HG03045 (cell line): ENCODE results near the gene FAM234B.
"Not testable (repeated sequence)": the region's sequence is repeated elsewhere in the genome, so short reads cannot be mapped to it uniquely, and the experiment has no call there.

Experiments used
- ATAC-seq: cut with Tn5 transposase; IDR thresholded peaks from one replicate; pipeline ENCODE4 v1.9.1; 2021; ENCODE audit warnings: mild to moderate bottlenecking, moderate library complexity; ENCODE audit not compliant: unreplicated experiment

FAM234B gene

DNA sequence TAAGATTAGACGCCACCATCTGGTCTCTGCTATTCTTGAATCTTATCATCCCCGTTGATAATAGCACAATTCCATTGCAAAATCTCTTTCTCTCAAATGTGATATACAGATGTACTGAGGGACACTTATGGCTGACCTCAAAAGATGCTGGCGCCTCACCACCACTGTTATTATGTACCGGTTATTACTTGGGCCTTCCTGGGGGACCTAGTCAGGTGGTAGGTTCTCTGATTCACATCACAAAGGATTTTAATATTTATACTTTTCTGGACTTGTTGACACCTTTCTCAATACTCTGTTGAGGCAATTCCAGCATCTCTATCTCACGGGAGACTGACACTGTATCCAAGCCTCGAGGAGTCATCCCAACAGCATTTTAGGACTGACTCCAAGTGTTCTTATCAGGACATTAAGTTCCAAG lies 21.3 kb upstream of the FAM234B start:
- no peak for ATAC-seq

DNA sequence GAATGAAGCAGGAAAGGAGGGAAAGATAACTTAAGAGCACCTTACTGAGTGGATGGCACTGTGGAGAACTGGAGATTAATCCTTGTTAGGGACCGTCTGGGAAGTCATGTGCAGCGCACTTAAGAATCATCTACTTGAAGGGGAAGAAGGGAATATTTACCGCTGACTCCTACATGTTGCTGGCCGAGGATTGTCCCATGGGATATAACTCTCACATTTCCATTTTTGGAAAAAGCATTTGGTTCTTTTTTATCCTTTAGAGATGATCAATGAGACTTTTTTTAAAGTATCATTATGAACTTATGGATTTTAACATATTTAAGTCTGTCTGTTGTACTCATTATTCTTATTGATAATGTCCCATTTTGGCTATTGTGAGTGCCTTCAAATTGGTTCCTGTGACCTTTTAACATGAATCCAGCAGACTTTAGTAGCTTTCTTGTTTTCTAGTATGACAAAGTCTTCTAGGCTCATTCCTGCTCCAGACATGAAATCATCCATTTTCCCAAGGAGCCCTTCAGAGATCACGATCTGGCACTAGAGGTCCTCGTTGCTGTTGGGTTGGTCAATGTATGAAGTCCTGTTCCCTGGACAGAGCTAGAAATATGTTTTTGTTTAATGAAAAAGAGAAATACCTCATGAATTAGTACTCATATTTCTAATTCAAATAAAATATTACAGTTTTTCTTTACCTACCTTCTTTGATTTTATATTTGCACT lies 20.2 kb upstream of the FAM234B start:
- no peak for ATAC-seq

DNA sequence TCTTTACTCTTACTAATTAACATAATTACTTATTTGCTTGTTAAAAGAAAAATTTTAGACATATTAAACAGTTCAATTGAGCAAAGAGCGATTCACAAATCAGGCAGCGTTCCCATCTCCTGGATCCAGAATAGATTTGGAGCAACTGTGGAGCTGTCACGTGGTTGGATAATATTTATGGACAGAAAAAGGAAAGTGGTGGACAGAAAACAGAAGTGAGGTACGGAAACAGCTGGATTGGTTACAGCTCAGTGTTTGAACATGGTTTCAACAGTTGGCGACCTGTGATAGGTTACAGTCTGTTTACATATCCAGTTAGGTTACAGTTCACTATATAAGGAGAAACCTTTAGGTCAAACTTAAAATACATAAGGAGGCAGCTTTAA lies 19.7 kb upstream of the FAM234B start:
- ATAC-seq: no peak

DNA sequence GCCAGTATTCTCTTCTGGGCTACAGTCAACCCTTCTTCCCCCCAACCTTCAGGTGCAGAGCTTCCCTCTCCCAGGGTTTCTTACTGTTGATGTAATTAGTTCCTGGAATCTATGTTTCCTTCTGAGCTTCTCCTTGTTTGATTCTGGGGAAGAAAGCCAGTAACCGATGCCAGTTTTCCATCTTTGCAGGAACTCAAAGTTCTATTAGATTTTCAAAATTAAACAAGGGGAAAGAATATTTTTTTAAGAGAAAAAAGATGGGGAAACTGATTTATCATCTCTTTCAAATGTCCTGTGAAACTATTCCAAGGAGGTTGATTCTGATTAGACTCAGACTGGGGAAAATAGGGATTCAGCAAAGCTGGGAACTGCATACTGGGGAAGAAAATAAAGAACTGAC lies 17.9 kb upstream of the FAM234B start:
- ATAC-seq: no peak

DNA sequence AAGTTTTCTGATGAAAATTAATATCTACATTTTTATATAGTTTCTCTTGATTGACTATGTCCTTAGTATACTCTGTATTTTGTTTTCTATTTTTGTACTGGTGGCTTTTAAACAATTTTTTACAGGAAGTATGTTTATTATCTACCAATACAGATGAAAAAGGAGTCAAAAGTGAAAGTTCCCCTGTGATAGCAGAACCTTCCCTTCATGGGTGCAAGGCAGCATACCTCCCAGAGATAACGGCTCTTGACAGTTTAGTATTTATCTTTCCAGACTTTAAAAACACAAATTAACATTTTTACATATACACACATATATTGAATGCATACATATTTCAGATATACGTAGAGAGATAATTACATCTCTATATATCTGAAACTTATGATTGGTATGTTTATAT lies 17.1 kb upstream of the FAM234B start:
- ATAC-seq: no peak

DNA sequence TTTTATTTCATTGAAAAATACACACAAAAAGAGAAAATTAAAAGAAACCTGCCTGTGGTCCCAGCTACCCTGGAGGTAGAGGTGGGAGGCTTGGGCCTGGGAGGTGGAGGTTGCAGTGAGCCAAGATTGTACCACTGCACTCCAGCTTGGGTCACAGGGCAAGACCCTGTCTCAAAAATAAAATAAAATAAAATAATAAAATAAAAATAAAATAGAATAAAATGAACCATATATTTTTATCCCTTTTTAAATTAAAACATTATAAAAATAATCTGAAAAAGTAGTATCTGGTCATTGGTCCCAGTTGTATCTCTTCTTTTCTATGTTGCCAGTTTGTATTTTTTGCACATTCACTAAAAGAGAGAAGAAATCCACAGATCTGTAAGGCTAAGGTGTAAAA lies 16.7 kb upstream of the FAM234B start:
- ATAC-seq: no peak

DNA sequence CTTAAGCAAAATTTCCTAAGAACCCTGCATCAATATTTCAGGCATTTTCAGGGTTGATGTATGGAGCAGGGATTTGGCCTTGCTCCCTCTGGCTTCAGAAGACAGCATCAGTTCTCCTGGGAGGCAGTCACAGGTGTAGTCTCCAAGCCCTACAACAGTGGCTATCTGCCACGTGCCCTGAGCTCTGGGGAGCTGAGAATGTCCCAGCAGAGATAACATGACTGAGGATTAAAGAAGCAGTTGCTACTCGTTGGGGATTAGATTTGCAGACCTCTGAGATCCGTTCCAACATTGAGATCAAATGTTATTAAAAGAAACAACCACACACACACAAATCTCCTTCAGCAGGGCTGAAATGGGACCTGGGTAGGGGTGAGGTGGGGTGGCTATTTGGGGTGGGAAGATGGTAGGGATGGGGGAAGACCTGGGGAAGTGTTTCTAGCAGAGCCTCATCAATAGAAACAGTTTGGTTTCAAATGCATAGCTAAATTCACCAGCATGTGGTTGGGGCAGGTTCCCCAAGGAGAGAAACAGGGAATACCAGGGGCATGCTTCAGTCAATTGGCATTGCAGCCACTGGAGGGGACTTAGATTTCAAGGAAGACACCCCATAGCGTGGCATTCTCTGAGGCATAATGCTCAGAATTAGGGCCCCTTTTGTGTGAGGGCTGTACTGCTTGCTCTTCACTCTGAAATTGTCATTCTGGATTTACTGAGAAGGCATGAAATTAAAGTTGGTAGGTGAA lies 15.2 kb upstream of the FAM234B start:
- no peak for ATAC-seq

DNA sequence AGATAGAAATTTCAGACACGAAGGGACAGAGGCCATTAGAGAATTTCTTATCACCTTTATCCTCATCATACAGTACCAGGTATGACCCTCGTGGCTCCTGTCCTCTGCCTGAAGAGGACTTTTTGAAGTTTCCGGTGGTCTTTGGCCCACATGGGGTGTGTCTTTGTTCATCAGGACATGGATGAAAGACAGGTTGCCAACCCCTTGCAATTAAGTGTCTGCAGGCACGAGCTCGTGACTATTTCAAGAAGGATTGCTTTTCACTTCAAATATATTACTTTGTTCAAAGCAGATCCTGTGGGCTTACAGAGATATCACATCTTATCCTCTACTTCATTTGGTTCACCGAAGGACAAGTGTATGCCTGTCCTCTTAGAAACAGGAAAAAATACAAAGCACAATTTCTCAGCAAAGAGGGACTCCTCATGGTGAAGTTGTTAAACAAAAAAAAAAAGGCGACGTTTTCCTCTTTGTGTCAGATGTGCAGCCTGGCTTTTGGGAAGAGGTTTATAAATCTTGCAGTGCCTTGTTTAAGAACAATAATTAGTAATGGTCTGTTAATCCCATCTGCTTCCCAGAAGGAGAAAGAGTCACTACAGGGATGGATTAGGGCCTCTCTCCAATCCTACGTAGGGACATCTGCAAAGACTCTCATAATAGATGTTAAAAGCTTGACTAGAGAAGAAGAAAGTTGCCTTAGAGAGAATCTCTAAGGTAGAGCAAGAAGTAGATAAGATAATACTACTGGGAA lies 13.5 kb upstream of the FAM234B start:
- ATAC-seq: no peak

DNA sequence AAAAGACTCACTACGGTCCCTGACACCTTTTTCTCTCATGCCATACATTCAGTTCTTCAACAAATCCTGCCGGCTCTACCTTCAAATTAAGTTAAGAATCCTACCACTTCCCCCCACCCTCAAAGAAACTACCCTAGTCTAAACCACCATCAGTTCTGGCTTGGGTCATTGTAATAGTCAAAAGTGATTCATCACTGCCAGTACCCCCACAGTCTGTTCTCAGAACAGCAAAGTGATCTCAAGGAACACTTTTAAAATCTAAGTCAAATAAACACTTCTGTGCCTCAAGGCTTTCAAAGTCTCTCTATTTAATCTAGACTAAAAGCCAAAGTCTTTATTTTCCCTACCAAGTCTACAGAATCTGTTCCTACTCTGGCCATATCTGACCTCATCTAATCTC lies 12.0 kb upstream of the FAM234B start:
- no peak for ATAC-seq

DNA sequence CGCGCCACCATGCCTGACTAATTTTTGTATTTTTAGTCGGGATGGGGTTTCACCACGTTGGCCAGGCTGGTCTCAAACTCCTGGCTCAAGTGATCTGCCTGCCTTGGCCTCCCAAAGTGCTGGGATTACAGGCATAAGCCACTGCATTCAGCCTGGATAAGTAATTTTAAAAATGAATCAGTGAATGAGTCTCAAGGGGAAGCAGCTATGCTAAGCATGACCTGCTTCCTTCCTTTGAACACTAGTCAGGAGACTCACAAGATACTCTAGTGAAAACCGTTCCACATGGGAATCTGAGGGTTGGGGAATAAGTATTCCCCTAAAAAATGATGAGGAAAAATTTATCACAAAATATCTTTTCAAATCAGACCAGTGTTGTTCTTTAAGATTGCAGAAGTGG lies 10.7 kb upstream of the FAM234B start:
- ATAC-seq: no peak

DNA sequence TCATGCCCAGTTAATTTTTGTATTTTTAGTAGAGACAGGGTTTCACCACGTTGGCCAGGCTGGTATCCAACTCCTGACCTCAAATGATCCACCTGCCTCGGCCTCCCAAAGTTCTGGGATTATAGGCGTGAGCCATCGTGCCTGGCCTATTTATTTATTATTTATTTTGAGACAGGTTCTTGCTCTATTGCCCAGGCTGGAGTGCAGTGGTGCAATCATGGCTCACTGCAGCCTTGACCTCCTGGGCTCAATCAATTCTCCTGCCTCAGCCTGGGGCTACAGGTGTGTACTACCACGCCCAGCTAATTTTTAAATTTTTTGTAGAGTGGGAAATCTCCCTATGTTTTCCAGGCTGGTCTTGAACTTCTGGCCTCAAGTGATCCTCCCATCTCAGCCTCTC lies 8.8 kb upstream of the FAM234B start:
- ATAC-seq: not testable (repeated sequence)

DNA sequence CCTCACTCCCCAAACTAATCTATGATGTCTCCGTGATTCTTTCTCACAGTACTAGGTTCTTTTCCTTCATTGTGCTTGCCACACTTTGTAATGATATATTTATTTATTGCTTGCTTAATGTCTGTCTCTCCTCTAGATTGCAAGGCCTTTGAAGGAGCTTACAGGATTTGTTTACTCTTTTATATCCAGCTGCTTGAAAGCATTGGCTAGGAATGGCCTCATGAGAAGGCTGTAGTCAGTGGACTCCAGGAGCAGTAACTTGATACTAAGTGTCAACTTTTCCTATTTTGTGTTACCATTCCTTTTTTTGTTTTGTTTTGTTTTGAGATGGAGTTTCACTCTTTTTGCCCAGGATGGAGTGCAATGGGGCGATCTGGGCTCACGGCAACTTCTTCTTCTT lies 7.3 kb upstream of the FAM234B start:
- no peak for ATAC-seq

DNA sequence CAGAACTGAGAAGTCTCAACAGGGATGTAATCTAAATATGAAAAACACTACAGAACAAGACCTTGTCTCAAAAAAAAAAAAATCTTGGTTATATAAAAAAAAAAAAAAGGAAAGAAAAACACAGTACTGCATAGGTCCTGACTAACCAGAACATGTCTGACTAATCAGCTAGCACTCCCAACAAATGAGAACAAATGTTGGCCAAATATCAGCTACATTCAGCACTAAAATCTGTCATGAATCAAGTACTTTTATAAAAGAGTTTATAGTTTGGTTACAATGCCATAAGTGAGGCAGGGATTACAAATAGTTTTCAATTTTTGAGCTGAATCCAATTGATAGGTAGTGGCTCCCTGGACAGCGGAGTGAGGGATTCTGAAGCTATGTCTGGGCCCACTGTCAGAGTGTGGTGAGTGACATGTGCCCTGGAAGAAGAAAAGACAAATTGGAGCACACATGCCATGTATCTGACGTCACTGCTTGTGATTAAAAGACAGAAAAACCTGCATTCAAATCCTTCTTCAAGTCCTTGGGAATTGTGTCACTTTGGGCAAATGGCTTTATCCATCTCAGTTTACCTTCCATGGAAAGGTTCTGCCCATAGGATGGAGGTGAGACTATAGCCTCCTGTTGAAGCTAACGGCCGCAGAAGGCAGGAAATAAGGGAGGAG lies 5.6 kb upstream of the FAM234B start:
- ATAC-seq: no peak

DNA sequence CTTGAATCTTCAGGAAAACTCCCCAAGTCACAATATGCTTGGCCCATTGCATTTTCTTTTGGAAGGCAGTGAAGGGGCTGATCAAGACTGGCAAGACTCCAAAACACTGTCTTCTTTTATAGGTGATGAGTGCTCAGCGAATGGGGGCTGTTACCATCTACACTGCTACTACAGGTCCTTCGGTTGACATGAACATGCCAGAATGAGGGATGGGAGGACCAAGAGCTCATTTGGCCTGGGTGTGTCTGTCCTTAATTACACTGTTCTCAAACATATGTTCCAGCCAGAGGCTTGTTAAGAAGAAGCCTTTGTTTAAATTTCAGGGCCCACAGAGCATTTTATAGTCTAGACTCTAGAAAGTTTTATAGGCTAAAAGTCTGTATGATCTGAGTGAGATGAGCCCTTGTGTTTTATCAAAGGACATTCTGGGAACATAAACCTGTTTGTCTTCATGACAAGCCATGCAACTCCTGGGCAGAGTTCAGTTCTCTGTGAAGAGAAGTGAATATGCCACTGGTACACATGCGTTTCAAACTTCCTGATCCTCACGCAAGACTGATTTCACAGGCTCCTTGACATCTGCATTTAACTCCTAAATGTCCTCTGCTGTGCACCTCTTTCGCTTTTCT lies 4.7 kb upstream of the FAM234B start:
- no peak for ATAC-seq

DNA sequence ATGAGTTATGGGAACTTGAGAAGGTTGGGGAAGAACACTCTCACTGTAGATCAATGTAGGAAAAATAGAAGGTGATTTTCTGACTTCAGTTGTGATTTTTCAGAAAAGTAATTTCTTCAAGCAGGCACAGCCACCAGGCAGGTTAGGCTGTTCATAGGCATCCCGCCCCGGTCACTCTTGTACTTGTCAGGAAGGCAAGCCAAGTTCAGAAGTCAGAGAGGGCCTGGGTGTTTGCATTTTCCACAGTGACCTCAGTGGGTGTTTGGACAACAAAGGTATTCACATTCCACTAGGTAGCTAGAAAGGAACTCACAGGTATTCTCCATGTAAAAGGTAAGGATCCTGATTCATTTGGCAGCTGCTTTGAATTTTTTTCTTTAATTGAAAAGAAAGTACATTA lies 3.0 kb upstream of the FAM234B start:
- no peak for ATAC-seq

DNA sequence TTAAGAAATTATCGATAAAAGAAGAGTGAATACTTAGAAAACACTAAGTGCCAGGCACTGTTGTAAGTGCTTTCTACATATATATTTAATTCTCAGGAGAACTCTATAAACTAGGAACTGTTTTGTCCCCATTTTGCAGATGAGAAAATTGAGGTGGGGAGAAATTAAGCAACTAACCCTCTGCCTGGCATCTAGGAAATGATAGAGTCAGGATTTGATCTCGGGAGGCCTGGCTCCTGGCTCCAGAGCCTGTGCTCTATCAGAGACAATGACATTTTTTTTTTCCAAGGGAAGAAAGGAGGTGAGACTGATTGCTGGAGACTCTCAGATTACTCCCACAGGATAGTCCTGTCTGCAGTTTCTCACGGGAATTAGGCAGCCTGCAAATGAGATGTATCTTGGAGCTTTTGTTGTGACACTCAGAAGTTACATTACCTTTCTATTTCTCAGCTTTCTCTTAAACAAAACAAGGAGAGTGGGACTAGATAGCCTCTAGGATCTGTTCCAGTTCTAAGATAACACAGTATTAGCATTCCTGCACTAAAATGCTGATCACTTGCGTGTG lies 1.4 kb upstream of the FAM234B start:
- ATAC-seq: no peak

DNA sequence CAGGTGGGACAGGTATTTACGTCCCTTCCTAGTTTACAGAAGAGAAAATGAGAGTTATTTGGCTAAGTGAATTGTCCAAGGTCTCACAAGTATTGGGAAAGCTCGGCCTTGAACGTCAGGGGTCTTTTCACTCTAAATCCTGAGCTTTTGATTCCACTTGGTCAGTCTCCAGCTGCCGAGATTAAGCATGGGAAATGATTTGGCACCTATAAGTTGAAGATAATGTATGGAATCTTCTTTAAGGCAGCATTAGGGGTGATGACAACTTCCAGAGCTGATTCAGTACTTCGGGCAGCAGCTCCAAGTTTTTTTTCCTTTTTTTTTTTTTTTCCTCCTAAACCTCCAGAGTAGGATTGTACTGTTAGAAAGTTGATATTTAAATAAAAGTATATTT lies 722 bp downstream of the FAM234B start:
- ATAC-seq: no peak

DNA sequence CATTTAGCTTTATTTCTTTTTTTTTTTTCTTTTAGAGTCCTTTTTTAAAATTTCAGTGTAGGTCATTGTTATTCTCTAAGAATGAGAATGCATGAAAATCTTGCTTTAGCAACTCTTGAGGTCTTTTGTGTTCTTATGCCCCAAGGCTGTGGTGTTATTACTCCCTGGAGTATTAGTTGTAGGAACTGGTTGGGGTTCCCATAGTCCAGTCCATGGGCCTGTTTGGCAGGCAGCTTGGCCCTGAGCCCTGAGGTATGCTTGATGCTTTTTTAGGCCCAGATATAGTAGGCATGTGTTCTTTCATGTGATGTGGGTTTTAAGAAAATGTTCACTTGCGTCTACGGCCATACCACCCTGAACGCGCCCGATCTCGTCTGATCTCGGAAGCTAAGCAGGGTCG lies 1.6 kb downstream of the FAM234B start:
- ATAC-seq: no peak

DNA sequence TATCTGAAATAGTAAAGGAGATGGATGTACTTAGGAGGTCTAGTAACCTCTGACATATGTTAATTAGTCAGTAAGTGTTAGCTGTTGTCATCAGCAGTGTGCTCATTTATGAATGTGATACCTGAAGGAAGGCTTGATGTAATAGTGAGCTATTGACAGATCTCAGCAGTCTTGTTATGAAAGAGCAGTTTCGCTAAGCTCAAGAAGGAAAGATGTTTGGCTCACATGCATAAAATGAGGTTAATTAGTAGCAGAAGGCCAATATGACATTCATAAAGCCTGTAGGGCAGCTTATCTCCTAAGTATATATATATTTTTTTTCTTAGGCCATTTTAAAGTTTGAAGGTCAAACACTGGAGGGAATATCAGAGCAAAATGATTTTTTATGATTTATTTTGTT lies 2.8 kb downstream of the FAM234B start:
- no peak for ATAC-seq

DNA sequence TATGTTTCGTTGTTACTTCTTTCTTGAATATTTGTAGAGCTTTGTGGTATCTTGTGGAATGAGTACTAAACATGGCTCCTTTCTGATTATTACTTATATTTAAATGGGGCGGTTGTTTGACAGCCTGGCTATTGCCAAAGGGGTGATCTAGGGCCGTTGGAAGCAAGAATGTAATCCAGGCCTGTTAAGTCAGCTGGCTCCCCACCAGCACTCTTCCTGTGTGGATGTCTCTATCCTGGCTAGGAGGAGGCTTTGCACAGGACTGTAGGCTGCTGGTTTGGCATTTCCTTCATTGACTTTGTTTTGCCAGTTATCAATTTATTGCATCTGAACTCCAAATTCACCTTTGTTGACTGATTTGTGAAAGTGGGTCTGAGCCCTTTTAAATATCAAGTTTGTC lies 5.6 kb downstream of the FAM234B start:
- ATAC-seq: no peak

DNA sequence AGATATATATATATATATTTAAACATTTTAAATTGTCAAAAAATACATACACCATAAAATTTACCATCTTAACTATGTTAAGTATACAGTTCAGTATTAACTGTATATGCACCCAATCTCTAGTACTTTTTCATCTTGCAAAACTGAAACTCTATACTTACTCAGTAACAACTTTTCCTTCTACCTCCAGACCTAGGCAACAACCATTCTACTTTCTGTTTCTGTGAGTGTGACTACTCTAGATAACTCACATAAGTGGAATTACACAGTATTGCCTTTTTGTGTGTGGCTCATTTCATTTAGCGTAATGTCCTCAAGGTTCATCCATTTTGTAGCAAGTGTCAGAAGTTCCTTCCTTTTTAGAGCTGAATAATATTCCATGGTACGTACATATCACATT lies 8.2 kb downstream of the FAM234B start:
- no peak for ATAC-seq
